ENCODE results near the gene USP21. TPM values are rescaled to one million over a fixed set of nuclear protein-coding genes. Genes with fewer than 3 reads are reported as not detected.
A peak's percentile ranks its signal among the peaks of the same experiment; 100 is the strongest.

Gene USP21
- total RNA-seq, 4 donors from 2014 or later: 19.5 to 75.9 (median 35.3) TPM

DNA sequence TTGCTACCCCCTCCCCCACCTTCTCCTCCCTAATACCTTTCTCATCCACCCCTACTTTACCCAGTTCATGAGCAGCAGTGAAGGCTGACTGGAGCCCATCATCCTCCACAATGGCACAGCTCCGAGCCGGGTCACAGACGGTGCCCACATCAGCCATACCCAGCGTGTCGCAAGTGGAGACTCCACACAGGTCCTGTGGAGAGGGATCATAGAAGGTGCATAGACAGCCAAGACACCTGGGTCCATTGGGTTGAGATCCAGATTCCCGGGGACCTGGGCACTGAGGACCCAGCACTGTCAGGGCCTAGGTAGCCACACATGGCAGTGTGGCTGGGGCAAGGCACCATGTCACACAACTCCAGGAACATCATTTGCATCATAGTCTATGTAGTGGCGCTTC lies 36.8 kb downstream of the USP21 start:
- Histone ChIP-seq H3K27ac (peak overlapping the region; percentile 90 to 98 (median 94)), H3K4me3 (peak overlapping the region in 1 of 4 donors; percentile 37), H3K27me3 (no peaks in the 10 kb centered on the region), H3K36me3 (no peaks in the 10 kb centered on the region), H3K9me3 (no peaks in the 10 kb centered on the region), H3K4me1 (peaks cover 28 to 43% (median 29%) of the 10 kb centered on the region in 4 donors)
- intact Hi-C loops (cut with DNase I; ENCODE audit: low total_unique reads): no loop called here
- no peak for DNase-seq
- WGBS, 2 donors (ENCODE audit: low coverage in 1 of 2): 80 to 95% methylated on average over 1 to 6 of the region's 7 CpGs
- in situ Hi-C loops (cut with MboI; ENCODE audit: low pct_ligation_motif_present in 1 of 4, low pct_unique_long_range_greater_than_20kb in 1 of 4, low sequenced_read_pairs in 3 of 4): no loop called here
- TF ChIP-seq POLR2A (IDR thresholded peaks at IDR 0.05) (no peak), POLR2AphosphoS5 (IDR thresholded peaks at IDR 0.05) (no peak), EP300 (IDR thresholded peaks at IDR 0.05; ENCODE audit: low read depth) (no peak)

DNA sequence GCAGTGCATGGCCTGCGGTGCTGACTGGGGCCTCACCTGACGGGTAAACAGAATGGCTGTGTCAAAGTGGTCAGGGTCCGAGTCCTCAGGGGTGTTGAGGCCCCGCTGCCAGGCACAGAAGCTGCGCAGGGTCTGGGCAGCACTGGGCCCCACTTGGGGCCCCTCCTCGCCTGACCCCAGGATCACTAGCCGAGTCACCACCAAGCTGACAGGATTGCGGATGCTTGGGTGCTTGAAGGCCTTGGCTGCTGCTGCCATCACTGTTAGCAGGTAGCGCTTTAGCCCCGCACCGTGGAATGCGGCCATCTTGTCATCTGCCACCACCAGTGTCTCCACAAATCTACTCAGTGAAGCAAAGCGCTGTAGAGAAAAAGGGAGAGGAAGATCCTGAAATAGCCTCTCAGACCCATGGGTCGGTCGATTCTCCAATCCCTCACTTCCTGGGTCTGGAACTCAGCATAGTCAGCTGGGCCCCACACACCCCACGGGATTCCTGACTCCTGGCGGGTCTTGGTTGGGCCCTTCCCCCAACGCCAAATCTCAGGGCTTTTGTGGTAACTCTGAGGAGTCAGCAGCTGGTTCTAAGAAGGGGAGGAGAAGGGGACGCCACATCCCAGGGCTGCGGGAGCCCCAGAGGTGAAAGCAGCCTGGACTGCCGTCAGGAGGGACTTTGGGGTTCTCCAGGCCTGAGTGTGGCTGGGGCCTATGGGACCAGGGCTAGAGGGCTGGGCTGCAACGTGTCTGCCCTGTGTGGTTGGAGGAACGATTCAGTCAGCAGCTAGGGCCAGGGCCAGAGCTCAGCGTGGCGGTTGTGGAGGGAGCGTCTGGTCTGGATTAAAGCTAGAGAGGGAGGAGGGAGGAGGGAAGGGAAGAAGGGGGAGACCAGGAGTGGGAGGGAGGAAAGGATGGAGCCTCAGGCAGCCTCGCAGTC lies 37.5 kb downstream of the USP21 start:
- WGBS, 2 donors (ENCODE audit: low coverage in 1 of 2): 62 to 77% methylated on average over 4 to 26 of the region's 27 CpGs
- intact Hi-C loops (cut with DNase I; ENCODE audit: low total_unique reads) (no loop called here), in situ Hi-C loops (cut with MboI; ENCODE audit: low pct_ligation_motif_present in 1 of 4, low pct_unique_long_range_greater_than_20kb in 1 of 4, low sequenced_read_pairs in 3 of 4) (no loop called here)
- Histone ChIP-seq H3K36me3 (no peaks in the 10 kb centered on the region), H3K9me3 (no peaks in the 10 kb centered on the region), H3K27ac (peak overlapping the region; percentile 90 to 98 (median 94)), H3K4me1 (peaks cover 35 to 49% (median 36%) of the 10 kb centered on the region in 4 donors), H3K4me3 (peak overlapping the region in 1 of 4 donors; percentile 37), H3K27me3 (no peaks in the 10 kb centered on the region)
- TF ChIP-seq POLR2AphosphoS5 (IDR thresholded peaks at IDR 0.05) (no peak), POLR2A (IDR thresholded peaks at IDR 0.05) (no peak), EP300 (IDR thresholded peaks at IDR 0.05; ENCODE audit: low read depth) (no peak)
- TF ChIP-seq, protein P1, sequence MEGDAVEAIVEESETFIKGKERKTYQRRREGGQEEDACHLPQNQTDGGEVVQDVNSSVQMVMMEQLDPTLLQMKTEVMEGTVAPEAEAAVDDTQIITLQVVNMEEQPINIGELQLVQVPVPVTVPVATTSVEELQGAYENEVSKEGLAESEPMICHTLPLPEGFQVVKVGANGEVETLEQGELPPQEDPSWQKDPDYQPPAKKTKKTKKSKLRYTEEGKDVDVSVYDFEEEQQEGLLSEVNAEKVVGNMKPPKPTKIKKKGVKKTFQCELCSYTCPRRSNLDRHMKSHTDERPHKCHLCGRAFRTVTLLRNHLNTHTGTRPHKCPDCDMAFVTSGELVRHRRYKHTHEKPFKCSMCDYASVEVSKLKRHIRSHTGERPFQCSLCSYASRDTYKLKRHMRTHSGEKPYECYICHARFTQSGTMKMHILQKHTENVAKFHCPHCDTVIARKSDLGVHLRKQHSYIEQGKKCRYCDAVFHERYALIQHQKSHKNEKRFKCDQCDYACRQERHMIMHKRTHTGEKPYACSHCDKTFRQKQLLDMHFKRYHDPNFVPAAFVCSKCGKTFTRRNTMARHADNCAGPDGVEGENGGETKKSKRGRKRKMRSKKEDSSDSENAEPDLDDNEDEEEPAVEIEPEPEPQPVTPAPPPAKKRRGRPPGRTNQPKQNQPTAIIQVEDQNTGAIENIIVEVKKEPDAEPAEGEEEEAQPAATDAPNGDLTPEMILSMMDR (IDR thresholded peaks at IDR 0.05): no peak
- DNase-seq: no peak

DNA sequence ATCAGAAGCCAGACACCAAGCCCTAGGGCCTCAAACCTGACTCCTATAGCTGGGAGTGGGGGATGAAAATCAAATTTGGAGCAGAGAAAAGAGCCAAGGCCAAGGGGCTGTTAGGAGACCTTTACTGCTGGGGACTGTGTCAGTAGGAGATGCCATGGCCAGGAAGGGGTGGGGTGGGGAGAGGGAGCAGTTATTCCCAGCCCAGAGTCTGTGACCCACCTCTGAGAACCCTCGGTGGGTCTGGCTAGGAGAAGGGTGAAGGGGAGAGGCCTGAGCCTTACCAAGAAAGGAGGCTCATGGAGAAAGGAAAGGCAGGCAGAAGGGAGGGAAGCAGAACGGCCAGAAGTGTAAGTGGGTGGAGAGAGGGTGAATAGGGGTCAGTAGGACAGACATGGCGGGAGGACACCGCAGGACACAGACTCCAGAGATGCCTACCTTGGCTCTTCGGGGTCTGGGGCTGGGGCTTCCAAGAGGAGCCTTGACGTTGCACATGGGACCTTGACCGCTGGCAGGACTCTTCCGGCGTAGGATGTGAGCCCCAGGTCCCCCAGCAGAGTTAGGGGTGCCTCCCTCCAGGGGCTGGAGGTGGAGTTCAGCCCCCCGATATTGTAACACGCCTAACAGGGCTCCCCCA lies 38.4 kb downstream of the USP21 start:
- no peaks in the 10 kb centered on the region for H3K9me3 ChIP-seq
- H3K4me1 ChIP-seq: peaks cover 35 to 51% (median 37%) of the 10 kb centered on the region in 4 donors
- intact Hi-C loops (cut with DNase I; ENCODE audit: low total_unique reads) (no loop called here), in situ Hi-C loops (cut with MboI; ENCODE audit: low pct_ligation_motif_present in 1 of 4, low pct_unique_long_range_greater_than_20kb in 1 of 4, low sequenced_read_pairs in 3 of 4) (no loop called here)
- peak overlapping the region; percentile 90 to 98 (median 94) for H3K27ac ChIP-seq
- peak overlapping the region in 3 of 4 donors; percentile 3 to 37 (median 22) for H3K4me3 ChIP-seq
- no peak for DNase-seq
- WGBS, 2 donors (ENCODE audit: low coverage in 1 of 2): 71 to 84% methylated on average over 4 to 7 of the region's 11 CpGs
- H3K36me3 ChIP-seq: no peaks in the 10 kb centered on the region
- no peaks in the 10 kb centered on the region for H3K27me3 ChIP-seq
- TF ChIP-seq, protein P1 (IDR thresholded peaks at IDR 0.05): no peak

DNA sequence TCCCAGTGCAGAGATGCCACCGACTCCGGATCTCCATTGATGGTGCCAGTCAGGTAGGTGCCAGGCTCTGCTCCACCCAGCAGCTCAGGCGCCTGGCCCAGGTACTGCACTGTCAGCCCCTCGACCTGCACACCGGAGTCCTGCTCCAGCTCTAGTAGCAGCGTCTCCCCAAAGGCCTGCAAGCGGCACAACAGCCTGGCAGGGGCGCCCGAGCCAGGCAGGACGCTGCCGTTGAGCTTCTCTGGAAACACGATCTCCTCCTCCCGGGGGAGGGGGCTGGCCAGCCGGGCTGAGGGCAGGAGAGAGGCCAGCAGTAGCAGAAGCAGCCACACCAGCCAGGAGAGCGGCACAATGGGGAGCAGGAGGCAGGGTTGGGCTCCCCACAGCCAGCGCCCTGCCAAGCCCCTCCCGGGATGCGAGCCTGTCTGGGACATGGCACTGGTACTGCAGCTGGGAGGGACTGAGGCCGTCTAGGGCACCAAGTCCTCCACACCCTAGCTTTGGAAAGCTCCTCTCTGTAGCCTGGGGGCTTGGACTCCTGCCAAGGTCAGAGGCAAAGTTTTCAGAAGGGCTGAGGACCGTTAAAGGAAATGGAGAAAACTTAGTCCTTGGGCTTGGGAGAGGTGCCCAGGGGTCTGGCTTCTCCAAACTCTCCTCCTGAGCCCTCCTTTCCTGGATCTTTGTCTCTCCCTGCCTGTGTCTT lies 39.0 kb downstream of the USP21 start:
- 37% methylated on average over 6 of the region's 20 CpGs; no CpG with 5 or more reads in 1 of the 2 donors for WGBS, 2 donors (ENCODE audit: low coverage in 1 of 2)
- Histone ChIP-seq H3K27me3 (no peaks in the 10 kb centered on the region), H3K9me3 (no peaks in the 10 kb centered on the region), H3K27ac (peak overlapping the region; percentile 90 to 98 (median 94)), H3K4me3 (peak overlapping the region in 3 of 4 donors; percentile 3 to 37 (median 22)), H3K36me3 (peaks cover 0 to under 1% (median 0%) of the 10 kb centered on the region in 4 donors), H3K4me1 (peaks cover 34 to 57% (median 43%) of the 10 kb centered on the region in 4 donors)
- in situ Hi-C loops (cut with MboI; ENCODE audit: low pct_ligation_motif_present in 1 of 4, low pct_unique_long_range_greater_than_20kb in 1 of 4, low sequenced_read_pairs in 3 of 4) (no loop called here), intact Hi-C loops (cut with DNase I; ENCODE audit: low total_unique reads) (no loop called here)
- DNase-seq: no peak
- no peak for TF ChIP-seq POLR2A (IDR thresholded peaks at IDR 0.05)

Measured in transverse colon (tissue), 4 donors.